Peyer's patch (tissue), 4 donors: ENCODE data around the gene SLC29A4.

Experiments
- POLR2A ChIP-seq, 2 donors: fragments of 450-650 bp; IDR thresholded peaks; one replicate each; pipeline ENCODE4 v1.5.1; 2017; ENCODE audit warnings: antibody characterized with exemption in 2 of 2, mild to moderate bottlenecking in 2 of 2, moderate library complexity in 2 of 2
- TF ChIP-seq, protein P1 (sequence below), 6 experiments: fragments of 450-650 bp in 4 of 6; fragments of 200-600 bp in 2 of 6; sonication (generic) in 1 of 6; IDR thresholded peaks; one replicate each; pipeline ENCODE4 v1.5.1; 2017 to 2019; ENCODE audit warnings: antibody characterized with exemption in 6 of 6, mild to moderate bottlenecking in 3 of 6, moderate library complexity in 1 of 6

DNA sequence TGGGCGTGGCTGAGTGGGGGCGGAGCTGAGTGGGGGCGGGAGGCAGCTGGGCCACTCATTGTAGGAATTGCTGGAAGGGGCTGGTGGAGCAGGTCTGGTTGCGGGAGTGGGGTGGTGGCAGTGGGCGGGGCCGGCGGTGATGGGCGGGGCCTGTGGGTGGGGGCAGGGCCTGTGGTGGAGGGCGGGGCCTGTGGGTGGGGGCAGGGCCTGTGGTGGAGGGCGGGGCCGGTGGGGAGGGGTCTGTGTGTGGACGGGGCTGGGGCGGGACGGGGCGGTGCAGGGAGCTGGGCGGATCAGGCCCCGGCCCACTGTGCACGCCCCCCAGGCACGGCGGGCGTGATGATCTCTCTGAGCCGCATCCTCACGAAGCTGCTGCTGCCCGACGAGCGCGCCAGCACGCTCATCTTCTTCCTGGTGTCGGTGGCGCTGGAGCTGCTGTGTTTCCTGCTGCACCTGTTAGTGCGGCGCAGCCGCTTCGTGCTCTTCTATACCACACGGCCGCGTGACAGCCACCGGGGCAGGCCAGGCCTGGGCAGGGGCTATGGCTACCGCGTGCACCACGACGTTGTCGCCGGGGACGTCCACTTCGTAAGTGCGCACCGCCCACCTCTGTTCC is 14.0 kb downstream of the SLC29A4 start:
- TF ChIP-seq POLR2A (IDR thresholded peaks at IDR 0.05): no peak
- TF ChIP-seq, protein P1, sequence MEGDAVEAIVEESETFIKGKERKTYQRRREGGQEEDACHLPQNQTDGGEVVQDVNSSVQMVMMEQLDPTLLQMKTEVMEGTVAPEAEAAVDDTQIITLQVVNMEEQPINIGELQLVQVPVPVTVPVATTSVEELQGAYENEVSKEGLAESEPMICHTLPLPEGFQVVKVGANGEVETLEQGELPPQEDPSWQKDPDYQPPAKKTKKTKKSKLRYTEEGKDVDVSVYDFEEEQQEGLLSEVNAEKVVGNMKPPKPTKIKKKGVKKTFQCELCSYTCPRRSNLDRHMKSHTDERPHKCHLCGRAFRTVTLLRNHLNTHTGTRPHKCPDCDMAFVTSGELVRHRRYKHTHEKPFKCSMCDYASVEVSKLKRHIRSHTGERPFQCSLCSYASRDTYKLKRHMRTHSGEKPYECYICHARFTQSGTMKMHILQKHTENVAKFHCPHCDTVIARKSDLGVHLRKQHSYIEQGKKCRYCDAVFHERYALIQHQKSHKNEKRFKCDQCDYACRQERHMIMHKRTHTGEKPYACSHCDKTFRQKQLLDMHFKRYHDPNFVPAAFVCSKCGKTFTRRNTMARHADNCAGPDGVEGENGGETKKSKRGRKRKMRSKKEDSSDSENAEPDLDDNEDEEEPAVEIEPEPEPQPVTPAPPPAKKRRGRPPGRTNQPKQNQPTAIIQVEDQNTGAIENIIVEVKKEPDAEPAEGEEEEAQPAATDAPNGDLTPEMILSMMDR (IDR thresholded peaks at IDR 0.05): no peak
